Activated B cell treated with CpG ODN at 0.5 μM for 24 hours (primary cell): Measurements from ENCODE around the gene ATMIN. TPM values are rescaled to one million over a fixed set of nuclear protein-coding genes. Genes with fewer than 3 reads are reported as not detected.

ENCODE experiments used
- ATAC-seq: fragments of 200-7000 bp; cut with Tn5 transposase; one replicate; pipeline ENCODE4 v1.10.0; 2021; ENCODE audit warnings: low read depth, mild to moderate bottlenecking, moderate library complexity
- CTCF ChIA-PET: fragments of 350-600 bp; sonication (Branson Sonifier 250); formaldehyde crosslinking; loops from one replicate; lab custom pipeline; 2021; ENCODE audit warnings: antibody characterized with exemption; lab: Charles Lee
- POLR2A ChIA-PET: fragments of 350-600 bp; sonication (Branson Sonifier 250); formaldehyde crosslinking; loops from one replicate; lab custom pipeline; 2021; ENCODE audit warnings: antibody characterized with exemption; lab: Charles Lee
- DNase-seq: peaks from one replicate; pipeline ENCODE4 v3.0.0; 2022
- H3K27ac Mint-ChIP-seq: one replicate; pipeline ENCODE4 v1.8.0; 2020; ENCODE audit warnings: mixed read lengths
- H3K27me3 Mint-ChIP-seq: one replicate; pipeline ENCODE4 v1.8.0; 2021; ENCODE audit warnings: mixed read lengths
- H3K36me3 Mint-ChIP-seq: one replicate; pipeline ENCODE4 v1.8.0; 2021; ENCODE audit warnings: low read depth, mixed read lengths
- H3K4me1 Mint-ChIP-seq: one replicate; pipeline ENCODE4 v1.8.0; 2021; ENCODE audit warnings: mixed read lengths
- H3K4me3 Mint-ChIP-seq: one replicate; pipeline ENCODE4 v1.8.0; 2020; ENCODE audit warnings: mild to moderate bottlenecking, mixed read lengths
- H3K9me3 Mint-ChIP-seq: one replicate; pipeline ENCODE4 v1.8.0; 2020; ENCODE audit warnings: mixed read lengths
- intact Hi-C: fragments of 100-400 bp; cut with micrococcal nuclease; formaldehyde crosslinking; loops from one replicate; pipeline ENCODE4 v1.15.1; 2024
- total RNA-seq: library from RNA; stranded (reverse); gene quantifications from 2 replicates; pipeline ENCODE4 v1.2.3, GENCODE V29; 2022
- TF ChIP-seq, protein P1 (sequence below): fragments of 200-600 bp; IDR thresholded peaks from one replicate; pipeline ENCODE4 v1.8.0; 2022; ENCODE audit warnings: antibody characterized with exemption, mild to moderate bottlenecking

ATMIN gene
- total RNA-seq, 1 donor from 2014 or later = 31.0 TPM

DNA sequence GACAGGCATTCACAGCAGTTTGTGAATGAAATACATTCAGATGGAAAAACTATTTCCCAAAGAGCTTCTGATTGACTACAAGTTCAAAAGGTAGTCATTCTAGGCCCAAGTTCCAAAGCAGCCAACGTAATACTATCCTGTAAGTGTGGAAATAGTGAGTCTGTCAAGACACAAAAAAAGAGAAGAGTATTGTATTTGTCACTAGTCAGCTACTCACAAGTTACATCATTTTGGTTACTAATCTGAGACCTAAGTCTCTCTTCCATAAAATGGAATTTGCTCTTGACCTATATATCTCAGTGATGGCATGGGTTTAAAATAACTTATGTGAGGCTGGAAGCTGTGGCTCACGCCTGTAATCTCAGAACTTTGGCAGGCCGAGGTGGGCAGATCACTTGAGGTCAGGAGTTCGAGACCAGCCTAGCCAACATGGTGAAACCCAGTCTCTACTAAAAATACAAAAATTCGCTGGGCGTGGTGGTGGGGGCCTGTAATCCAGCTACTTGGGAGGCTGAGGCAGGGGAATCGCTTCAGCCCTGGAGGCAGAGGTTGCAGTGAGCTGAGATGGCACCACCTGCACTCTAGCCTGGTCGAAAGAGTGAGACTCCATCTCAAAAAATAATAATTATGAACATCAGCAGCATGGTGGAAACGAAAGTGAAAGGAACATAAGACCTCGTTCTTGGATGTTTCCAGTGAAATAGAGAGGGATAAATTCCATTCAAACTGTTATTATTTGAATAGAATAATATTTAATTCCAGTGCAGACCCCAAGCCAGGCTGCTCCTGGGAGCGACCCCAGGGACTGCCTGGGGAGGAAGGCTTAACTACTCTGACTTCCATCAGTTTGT, 31.8 kb upstream of the ATMIN start:
- ChIA-PET POLR2A (interaction anchor here (1.0 kb wide), 1 partner anchor 73 kb away, joined by 4 read pairs; the partner anchor contains the start of gene C16orf46), CTCF (interaction anchor here (0.6 to 6.1 kb wide), 6 partner anchors 13 to 749 kb away, joined by 3 to 51 read pairs (median 3); partner anchors contain the start of genes ATMIN, C16orf46 and GAN)
- Mint-ChIP-seq H3K27ac (no peak overlapping the region), H3K27me3 (no peaks in the 10 kb centered on the region), H3K9me3 (no peaks in the 10 kb centered on the region), H3K4me1 (peaks cover 65% of the 10 kb centered on the region), H3K36me3 (peaks cover 15% of the 10 kb centered on the region), H3K4me3 (peak overlapping the region; percentile 76)
- TF ChIP-seq, protein P1, sequence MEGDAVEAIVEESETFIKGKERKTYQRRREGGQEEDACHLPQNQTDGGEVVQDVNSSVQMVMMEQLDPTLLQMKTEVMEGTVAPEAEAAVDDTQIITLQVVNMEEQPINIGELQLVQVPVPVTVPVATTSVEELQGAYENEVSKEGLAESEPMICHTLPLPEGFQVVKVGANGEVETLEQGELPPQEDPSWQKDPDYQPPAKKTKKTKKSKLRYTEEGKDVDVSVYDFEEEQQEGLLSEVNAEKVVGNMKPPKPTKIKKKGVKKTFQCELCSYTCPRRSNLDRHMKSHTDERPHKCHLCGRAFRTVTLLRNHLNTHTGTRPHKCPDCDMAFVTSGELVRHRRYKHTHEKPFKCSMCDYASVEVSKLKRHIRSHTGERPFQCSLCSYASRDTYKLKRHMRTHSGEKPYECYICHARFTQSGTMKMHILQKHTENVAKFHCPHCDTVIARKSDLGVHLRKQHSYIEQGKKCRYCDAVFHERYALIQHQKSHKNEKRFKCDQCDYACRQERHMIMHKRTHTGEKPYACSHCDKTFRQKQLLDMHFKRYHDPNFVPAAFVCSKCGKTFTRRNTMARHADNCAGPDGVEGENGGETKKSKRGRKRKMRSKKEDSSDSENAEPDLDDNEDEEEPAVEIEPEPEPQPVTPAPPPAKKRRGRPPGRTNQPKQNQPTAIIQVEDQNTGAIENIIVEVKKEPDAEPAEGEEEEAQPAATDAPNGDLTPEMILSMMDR = no peak
- DNase-seq = no peak
- ATAC-seq = no peak
- intact Hi-C loops = loop anchor here (1.0 to 10.0 kb wide), 4 partner anchors 199 to 861 kb away; partner anchors contain the start of gene CDYL2

DNA sequence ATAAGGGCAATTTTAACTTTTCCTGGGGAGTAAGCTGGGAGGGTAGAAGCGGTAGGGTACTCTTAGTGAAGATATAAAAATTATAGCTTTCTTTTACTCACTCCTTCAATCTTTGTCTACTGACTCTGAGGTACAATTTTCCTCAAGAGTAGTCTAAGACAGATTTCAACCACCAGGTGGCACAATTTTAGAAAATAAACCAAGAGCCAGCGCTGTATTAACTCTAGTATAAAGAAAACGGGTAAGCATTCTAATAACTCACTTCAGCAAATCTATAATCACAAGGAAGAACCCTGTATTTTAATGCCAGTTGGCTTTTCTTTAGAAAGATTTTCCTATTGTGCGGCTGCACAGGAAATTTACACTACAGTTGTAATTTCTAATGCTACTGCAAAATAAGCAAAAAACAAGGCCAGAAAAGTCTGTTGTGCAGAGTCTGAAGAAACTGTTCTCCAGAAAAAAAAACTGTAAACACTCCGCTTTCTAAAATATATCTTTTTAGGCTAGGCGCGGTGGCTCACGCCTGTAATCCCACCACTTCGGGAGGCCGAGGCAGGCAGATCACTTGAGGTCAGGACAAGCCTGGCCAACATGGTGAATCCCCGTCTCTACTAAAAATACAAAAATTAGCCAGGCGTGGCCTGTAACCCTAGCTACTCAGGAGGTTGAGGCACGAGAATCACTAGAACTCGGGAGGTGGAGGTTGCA, 30.8 kb upstream of the ATMIN start:
- no peak for ATAC-seq
- Mint-ChIP-seq H3K4me3 (peak overlapping the region; percentile 76), H3K27me3 (no peaks in the 10 kb centered on the region), H3K4me1 (peaks cover 55% of the 10 kb centered on the region), H3K36me3 (peaks cover 15% of the 10 kb centered on the region), H3K9me3 (no peaks in the 10 kb centered on the region), H3K27ac (peak overlapping the region; percentile 50)
- DNase-seq = no peak
- TF ChIP-seq, protein P1 = peak; percentile 47
- ChIA-PET POLR2A (interaction anchor here (1.0 kb wide), 1 partner anchor 72 kb away, joined by 4 read pairs; the partner anchor contains the start of gene C16orf46), CTCF (interaction anchor here (0.6 to 6.1 kb wide), 6 partner anchors 12 to 748 kb away, joined by 3 to 51 read pairs (median 3); partner anchors contain the start of genes ATMIN, C16orf46 and GAN)
- intact Hi-C loops = loop anchor here (1.0 to 10.0 kb wide), 5 partner anchors 200 to 860 kb away; partner anchors contain the start of gene CDYL2

DNA sequence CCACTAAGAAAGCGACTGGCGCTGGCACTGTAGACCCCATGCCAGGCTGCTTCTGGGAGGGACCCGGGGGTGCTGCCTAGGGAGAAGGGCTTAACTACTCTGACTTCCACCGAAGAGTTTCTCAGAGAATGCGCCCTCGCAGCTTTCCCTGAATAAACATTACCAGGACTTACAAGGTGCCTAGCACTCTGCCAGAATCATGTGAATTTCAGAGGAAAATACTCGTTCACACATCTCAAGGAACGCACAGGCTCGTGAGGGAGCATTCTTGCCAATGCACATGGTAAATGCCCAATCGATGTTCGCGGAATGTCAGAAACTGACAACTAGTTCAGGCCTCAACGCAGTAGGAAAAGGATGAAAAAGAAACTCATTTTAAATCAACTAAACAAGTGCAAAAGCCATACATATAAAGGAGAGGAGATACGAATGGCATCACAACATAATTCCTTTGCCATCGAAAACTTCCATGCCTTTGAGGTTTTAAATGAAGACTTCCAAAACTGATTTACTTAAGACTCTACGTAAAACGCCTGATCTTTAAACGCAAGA, 30.0 kb upstream of the ATMIN start:
- POLR2A ChIA-PET = interaction anchor here (0.6 to 2.7 kb wide), 2 partner anchors 71 to 499 kb away, joined by 6 to 24 read pairs; partner anchors contain the start of gene C16orf46
- TF ChIP-seq, protein P1 = no peak
- intact Hi-C loops = loop anchor here (2.0 to 10.0 kb wide), 6 partner anchors 201 to 859 kb away; partner anchors contain the start of genes CDYL2 and GAN
- Mint-ChIP-seq H3K36me3 (peaks cover 12% of the 10 kb centered on the region), H3K27ac (peak overlapping the region; percentile 100), H3K27me3 (no peaks in the 10 kb centered on the region), H3K9me3 (no peaks in the 10 kb centered on the region), H3K4me1 (peaks cover 49% of the 10 kb centered on the region), H3K4me3 (peak overlapping the region; percentile 94)
- ATAC-seq = no peak
- DNase-seq = no peak
- CTCF ChIA-PET = interaction anchor here (6.1 kb wide), 1 partner anchor 29 kb away, joined by 51 read pairs; the partner anchor contains the start of gene ATMIN

DNA sequence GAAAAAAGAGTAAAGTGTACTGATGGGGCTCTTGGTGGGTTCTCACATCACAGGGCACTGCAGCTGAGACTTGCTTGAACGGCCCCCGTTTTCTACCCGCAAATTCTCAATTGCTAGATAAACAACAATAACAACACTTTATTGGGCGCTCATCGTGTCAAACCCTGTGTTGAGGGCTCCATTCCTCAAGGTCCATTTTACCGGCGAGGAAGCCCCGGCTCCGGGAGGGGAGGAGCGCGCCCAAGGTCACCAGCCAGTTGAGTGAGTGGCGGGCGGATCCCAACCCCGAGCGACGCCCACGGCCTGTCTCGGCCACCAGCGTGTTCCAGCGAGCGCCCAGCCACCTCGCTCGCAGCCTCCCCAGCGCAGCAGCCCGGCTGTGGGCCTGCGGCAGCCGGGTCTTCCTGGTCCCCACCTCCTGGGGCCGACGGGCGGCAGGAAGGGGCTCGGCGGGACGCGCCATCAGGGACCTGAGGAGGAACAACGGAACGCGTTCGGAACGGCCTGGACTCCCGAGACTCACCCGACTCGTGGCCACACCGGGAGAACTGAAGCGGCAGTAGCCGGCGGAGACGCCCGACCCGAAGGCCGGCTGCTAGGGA, 29.3 kb upstream of the ATMIN start:
- Mint-ChIP-seq H3K27ac (peak overlapping the region; percentile 100), H3K27me3 (no peaks in the 10 kb centered on the region), H3K36me3 (peaks cover 12% of the 10 kb centered on the region), H3K9me3 (no peaks in the 10 kb centered on the region), H3K4me3 (peak overlapping the region; percentile 94), H3K4me1 (peaks cover 46% of the 10 kb centered on the region)
- ATAC-seq (peak; percentile 22), DNase-seq (no peak)
- ChIA-PET POLR2A (interaction anchor here (0.6 to 2.7 kb wide), 6 partner anchors 9 to 731 kb away, joined by 3 to 24 read pairs (median 8); partner anchors contain the start of genes ATMIN, C16orf46 and GAN), CTCF (interaction anchor here (6.1 kb wide), 1 partner anchor 29 kb away, joined by 51 read pairs; the partner anchor contains the start of gene ATMIN)
- TF ChIP-seq, protein P1 = no peak
- intact Hi-C loops = loop anchor here (2.0 to 10.0 kb wide), 6 partner anchors 202 to 858 kb away; partner anchors contain the start of genes CDYL2 and GAN
